Measurements from ENCODE around the gene APOBR.
A peak's percentile ranks its signal among the peaks of the same experiment; 100 is the strongest.
"Not testable (repeated sequence)": the region's sequence is repeated elsewhere in the genome, so short reads cannot be mapped to it uniquely, and the experiment has no call there.

The APOBR gene

GRCh38 chr16:28527100-28527785, 32.8 kb downstream of the APOBR start:
- not testable (repeated sequence) for DNase-seq (ENCODE audit: low spot score)

- no peak for DNase-seq (ENCODE audit: low spot score)
Measured at GRCh38 chr16:28527985-28528384, 33.5 kb downstream of the APOBR start.

DNA sequence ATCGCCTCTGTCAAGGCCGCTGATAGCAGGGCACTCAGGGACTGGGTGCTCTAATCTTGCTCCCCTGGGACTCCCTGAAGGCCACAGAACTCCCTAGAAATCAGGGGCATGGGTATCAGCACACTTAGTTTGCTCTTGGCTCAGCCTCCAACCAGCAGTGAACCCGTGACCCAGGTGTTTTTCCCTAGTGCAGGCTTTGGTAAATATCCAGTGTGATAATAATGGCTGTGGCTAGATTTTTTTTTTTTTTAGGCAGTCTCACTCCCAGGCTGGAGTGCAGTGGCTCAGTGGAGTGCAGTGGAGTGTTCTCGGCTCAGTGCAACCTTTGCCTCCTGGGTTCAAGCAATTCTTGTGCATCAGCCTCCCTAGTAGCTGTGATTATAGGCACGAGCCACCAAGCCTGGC, 34.0 kb downstream of the APOBR start:
- no peak for DNase-seq (ENCODE audit: low spot score)

DNA sequence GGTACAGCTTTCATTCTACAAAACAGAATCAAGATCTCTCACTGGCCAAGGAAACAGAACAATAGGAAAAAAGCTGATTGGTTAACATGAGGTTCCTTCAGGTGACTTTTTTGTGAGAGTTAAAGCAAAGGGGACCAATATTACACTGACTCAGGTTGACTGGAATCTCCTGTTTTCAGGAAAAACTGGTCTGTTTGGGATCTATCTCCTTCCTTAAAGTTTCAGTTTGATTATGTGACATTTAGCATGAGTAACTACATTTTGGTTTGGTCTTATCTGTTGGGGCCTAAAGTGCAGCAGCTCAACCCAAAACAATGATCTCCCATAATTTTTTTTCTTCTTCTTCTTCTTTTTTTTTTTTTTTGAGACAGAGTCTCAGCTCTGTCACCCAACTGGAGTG, 34.7 kb downstream of the APOBR start:
- DNase-seq (ENCODE audit: low spot score), result no peak

DNA sequence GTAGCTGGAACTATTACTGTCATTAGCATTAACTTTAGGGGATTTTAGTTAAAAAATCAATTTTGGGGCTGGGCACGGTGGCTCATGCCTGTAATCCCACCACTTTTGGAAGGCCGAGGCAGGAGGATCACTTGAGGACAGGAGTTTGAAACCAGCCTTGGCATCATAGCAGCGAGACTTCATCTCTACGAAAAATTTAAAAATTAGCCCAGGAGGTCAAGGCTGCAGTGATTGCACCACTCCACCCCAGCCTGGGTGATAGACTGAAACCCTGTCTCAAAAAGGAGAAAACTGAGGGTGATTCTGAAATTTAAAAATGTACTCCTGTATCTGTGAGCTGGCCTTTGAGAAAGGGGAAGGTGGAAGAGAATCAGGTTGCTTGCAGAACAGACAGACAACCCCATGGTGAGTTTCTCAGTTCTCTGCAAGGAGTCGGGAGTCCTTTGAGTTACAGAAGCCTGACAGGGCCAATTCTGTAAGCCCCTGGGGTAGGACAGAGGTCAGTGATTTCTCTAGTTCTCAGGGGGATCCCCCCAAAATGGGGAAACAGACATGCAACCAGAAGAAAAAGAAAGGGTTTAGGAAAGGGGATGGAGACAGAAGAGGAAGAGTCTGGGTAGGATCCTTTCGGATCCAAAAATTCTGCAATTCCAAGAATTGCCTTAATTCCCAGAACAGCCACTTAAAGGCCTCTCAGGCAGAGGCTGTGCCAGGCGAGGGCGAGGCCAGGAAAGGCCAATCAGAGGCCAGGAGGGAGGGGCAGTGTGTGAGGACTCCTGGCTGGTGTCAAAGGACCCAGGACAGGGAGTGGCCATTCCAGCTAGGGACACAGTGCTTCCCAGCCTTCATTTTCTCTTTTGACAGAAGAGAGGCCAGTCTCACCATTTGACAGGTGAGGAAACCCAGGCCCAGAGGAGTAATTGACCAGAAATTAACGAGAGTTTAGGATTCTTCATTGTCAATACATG, 37.6 kb downstream of the APOBR start:
- DNase-seq (ENCODE audit: low spot score), result no peak

- DNase-seq (ENCODE audit: low spot score), result no peak
Measured at GRCh38 chr16:28532940-28533647, 38.7 kb downstream of the APOBR start.

DNA sequence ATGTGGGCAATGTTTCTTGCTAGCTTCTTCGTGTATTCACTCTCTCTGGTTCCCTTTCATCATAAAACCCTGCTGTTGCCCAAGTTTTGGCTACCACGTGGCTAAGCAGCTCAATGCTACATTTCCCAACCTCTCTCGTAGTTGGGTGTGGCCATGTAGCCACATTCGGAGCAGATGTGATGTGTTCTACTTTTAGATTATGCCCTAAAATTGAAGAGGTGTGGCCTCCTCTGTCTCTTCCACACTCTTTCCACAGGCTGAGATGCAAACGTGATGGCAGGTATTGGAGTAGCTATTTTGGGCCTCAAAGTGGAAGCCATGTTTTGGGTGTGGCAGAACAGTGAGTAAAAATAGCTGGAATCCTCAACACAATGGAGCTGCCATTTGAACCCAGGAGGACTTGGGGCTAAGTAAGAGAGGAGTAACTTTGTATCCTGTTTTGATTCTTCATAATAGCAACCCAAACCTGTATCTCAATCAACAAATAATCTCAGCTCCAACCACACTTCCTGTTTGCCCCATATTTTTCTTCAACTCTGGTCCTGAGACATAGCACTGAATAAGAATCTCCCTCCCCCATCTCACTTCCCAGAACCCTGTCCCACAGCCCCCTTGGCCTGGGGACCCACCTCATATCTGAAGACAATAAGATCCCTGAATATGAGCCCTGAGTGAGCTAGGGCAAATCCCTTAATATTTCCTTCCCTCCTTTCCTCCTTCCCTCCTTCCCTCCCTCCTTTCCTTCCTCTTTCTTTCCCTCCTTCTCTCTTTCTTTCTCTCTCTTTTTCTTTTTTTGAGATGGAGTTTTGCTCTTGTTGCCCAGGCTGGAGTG, 40.3 kb downstream of the APOBR start:
- peak; percentile 31 for DNase-seq (ENCODE audit: low spot score)

DNA sequence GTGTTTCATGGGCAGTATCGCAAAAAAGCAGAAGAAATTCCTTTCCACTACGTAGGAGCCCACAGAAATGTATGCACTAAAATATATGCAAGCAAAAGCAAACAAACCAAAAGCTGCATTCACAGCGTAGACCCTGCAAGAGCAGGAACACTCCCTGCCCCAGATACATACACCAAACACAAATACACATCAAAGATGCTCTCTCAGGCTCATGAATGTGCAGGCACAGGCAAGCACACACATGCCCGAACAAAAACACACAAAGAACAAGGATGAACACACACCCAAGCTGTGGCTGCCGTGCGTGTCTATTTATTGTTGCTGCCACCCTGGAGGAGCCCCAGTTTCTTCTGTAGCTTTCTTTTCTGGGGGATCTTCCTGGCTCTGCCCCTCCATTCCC, 42.6 kb downstream of the APOBR start:
- DNase-seq (ENCODE audit: low spot score), result no peak

DNA sequence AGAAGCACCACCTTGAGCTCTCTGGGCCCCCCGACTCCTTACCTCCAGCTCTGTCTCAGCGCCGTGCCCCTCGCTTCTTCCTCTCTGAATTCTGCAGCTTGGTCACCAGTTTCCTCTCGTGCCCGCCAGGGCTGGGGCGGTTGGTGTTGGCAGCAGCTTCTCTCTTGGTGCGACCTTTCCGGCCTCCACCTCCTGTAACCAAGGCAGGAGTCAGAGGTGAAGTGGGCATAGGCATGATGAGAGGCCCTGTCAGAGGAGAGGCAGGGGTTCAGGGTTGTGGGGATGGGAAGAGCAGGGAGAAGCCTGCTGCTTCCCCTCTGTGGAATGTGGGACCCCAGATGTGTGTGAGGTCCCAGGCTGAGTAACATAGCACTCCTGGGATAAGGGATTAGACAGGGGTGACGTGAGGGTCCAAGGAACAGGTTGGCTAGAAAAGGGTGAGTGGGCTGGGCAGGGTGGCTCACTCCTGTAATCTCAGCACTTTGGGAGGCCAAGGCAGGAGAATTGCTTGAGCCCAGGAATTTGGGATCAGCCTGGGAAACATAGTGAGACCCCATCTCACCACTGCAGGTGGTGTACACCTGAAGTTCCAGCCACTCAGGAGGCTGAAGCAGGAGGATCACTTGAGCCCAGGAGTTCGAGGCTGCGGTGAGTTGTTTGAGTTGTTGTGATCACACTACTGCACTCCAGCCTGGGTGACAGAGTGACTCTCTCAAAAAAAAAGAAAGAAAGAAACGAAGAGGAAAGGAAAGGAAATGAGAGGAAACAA, 43.7 kb downstream of the APOBR start:
- no peak for DNase-seq (ENCODE audit: low spot score)

DNA sequence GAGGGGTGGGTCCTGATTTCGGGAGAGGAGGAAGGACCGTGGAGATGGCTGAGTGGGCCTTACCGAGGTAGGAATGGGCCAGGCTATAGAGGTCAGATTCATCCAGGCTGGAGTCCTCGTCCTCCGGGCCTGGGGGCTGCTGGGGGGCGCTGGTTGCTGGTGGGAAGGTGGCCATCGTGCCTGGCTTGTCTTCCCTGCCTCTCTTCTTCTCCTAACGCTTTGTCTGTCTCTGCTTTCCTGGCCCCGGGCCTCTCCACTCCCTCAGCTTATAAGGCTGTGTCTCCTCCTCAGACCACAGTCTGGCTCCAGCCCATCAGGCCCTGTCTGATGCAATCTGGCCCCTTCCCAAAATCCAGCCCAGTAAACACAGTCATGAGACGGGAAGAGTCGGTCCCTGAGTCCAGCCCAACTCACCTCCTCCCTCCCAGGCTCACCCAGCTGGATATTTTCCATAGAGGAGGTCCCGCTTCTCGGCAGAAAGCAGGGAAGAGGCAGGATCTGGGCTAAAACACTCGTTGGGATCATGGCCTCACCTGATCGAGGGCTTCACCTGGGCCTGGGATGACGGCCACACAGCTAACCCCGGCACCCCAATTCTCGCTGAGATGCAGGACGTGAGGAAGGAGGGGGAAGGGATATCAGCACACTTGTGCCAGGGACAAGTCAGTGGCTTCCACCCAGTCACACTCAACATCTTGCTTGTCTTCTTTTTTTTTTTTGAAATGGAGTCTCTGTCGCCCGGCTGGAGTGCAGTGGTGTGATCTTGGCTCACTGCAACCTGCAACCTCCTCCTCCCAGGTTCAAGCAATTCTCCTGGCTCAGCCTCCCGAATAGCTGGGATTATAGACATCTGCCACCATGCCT, 44.5 kb downstream of the APOBR start, which contains the start of gene NUPR1:
NUPR1 (minus strand) TSS at position 242 of the 864 bp plus-strand sequence; CDS start at position 175, 67 bp downstream.
- peak; percentile 86 for DNase-seq (ENCODE audit: low spot score)

DNA sequence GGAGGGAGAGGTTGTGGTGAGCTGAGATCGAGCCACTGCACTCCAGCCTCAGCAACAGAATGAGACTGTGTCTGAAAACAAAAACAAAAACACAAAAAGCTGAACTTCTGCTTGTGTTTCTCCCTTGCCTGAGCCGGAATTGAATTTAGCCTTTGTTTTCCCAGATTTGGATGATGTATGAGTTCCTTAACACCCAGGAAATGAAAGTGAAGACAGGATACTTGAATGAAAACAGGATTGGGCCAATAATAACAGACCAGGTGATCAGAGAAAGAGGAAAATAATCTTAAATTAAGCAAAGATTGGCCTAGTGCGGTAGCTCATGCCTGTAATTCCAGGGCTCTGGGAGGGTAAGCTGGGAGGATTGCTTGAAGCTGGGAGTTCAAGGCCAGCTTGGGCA, 45.9 kb downstream of the APOBR start:
- no peak for DNase-seq (ENCODE audit: low spot score)

DNA sequence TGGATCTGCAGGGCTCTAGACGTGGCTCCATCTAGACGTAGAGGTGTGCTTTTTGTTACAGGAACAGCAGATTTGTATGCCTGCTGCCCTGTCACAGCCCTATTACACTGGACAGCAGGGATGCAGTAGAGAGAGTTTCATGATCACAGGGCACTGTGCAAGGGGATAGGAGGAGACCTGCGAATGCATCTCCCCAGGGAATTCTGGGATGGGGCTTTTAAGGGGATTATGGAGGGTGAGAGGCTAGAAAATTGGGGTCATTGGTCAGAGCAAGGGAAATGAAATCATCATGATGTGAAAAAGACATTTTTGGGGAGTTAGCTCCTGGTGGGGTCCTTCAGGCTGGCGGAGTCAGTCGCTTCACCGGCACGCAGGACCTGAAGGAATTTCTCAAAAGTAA, 48.2 kb downstream of the APOBR start:
- DNase-seq (ENCODE audit: low spot score), result no peak

- peak; percentile 69 for DNase-seq (ENCODE audit: low spot score)
Measured at GRCh38 chr16:28543072-28543471, 48.6 kb downstream of the APOBR start.

GRCh38 chr16:28544998-28545397, 50.6 kb downstream of the APOBR start:
- DNase-seq (ENCODE audit: low spot score), result no peak

DNA sequence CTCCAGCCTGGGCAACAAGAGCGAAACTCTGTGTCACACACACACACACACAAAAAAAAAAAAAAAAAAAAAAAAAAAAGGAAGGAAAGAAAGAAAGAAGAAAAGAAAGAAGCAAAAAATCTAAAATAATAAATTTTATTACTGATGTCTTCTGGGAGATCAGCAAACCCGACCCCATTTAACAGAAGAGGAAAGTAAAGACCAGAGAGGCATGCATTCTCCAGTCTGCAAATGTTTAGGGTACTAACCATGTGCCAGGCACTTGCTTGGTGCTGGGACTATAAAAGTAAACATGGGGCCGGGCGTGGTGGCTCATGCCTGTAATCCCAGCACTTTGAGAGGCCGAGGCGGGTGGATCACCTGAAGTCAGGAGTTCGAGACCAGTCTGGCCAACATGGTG, 51.5 kb downstream of the APOBR start:
- not testable (repeated sequence) for DNase-seq (ENCODE audit: low spot score)

DNA sequence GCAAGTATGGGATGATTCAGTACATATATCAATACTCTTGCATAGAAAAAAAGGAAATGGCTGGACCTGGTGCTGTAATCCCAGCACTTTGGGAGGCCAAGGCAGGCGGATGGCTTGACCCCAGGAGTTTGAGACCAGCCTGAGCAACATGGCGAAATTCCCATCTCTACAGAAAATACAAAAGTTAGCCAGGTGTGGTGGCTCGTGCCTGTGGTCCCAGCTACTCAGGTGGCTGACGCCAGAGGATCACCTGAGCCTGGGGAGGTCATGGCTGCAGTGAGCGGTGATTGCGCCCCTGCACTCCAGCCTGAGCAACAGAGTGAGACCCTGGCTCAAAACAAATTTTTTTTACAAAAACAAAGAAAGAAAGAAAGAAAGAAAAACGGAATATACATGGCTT, 52.2 kb downstream of the APOBR start:
- DNase-seq (ENCODE audit: low spot score), result no peak

- DNase-seq (ENCODE audit: low spot score), result no peak
Measured at GRCh38 chr16:28548306-28548802, 53.9 kb downstream of the APOBR start.
